SU-DHL-6 (cell line): Measurements from ENCODE around the gene CHPF2.

Experiments
- EZH2phosphoT487 ChIP-seq: fragments of 200-600 bp; sonication (generic), shearing (Covaris generic); conservative IDR thresholded peaks from 2 replicates; pipeline ENCODE4 v1.6.1; 2018; ENCODE audit warnings: mild to moderate bottlenecking, antibody characterized with exemption, low read length, moderate library complexity, mixed read lengths
- TF ChIP-seq, protein P1 (sequence below): fragments of 200-600 bp; sonication (generic); IDR thresholded peaks from one replicate; pipeline ENCODE4 v1.5.1; 2017; ENCODE audit warnings: antibody characterized with exemption, mild to moderate bottlenecking, low read length, moderate library complexity; ENCODE audit not compliant: insufficient read depth, poor library complexity, severe bottlenecking

DNA sequence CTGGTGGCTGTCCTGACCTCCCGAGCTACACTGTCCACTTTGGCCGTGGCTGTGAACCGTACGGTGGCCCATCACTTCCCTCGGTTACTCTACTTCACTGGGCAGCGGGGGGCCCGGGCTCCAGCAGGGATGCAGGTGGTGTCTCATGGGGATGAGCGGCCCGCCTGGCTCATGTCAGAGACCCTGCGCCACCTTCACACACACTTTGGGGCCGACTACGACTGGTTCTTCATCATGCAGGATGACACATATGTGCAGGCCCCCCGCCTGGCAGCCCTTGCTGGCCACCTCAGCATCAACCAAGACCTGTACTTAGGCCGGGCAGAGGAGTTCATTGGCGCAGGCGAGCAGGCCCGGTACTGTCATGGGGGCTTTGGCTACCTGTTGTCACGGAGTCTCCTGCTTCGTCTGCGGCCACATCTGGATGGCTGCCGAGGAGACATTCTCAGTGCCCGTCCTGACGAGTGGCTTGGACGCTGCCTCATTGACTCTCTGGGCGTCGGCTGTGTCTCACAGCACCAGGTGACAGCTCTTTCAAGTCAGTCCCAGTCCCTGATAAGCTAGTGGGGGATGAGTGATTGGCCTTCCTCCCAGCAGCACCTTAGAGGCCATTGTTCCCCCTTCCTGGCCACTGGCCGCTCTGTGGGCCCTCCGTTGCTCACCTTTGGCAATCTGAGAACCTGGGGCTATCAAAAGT is 3.0 kb downstream of the CHPF2 start:
- TF ChIP-seq, protein P1, sequence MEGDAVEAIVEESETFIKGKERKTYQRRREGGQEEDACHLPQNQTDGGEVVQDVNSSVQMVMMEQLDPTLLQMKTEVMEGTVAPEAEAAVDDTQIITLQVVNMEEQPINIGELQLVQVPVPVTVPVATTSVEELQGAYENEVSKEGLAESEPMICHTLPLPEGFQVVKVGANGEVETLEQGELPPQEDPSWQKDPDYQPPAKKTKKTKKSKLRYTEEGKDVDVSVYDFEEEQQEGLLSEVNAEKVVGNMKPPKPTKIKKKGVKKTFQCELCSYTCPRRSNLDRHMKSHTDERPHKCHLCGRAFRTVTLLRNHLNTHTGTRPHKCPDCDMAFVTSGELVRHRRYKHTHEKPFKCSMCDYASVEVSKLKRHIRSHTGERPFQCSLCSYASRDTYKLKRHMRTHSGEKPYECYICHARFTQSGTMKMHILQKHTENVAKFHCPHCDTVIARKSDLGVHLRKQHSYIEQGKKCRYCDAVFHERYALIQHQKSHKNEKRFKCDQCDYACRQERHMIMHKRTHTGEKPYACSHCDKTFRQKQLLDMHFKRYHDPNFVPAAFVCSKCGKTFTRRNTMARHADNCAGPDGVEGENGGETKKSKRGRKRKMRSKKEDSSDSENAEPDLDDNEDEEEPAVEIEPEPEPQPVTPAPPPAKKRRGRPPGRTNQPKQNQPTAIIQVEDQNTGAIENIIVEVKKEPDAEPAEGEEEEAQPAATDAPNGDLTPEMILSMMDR, result no peak
- no peak for TF ChIP-seq EZH2phosphoT487
